NCI-H1092 (cell line): Measurements from ENCODE around the gene NDRG3.

ENCODE experiments used
- DNase-seq: peaks from one replicate; lab custom pipeline; 2025; lab: John Stamatoyannopoulos, UW

The NDRG3 gene

GRCh38 chr20:36606158-36607066, 139.5 kb downstream of the NDRG3 start:
- no peak for DNase-seq

- peak; percentile 96 for DNase-seq
Measured at GRCh38 chr20:36605399-36606157, 140.3 kb downstream of the NDRG3 start, which contains the start of gene RAB5IF. RAB5IF (plus strand) TSS chr20:36605779; CDS start chr20:36605952, 173 bp downstream.

- DNase-seq: no peak
Measured at GRCh38 chr20:36604952-36605398, 140.9 kb downstream of the NDRG3 start.
